Measurements from ENCODE around the gene USP44.

DNA sequence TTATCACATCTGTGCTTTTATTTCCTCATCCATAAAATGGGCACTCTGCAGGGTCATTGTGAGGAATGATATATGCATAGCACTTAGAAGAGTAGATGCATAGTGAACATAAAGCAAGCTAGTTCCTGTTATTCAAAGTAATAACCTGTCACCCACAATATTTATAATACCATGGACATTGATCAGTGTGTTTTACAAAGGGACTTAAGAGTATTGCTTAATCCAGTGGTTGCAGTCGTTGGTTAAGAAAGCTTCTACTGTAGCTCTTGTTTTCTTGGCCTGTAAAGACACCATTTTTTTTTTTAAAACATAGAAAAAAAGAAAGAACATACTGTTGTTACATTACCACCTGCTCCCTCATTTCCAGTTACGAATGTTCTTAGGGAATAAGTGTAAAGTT, 64.3 kb downstream of the USP44 start:
- TF ChIP-seq BACH1 (IDR thresholded peaks at IDR 0.05; ENCODE audit: borderline replicate concordance) (no peak), EP300 (IDR thresholded peaks at IDR 0.05; ENCODE audit: borderline replicate concordance in 1 of 2, control insufficient read depth in 1 of 2, low read depth in 2 of 2, low read length in 2 of 2) (no peak), MEF2A (IDR thresholded peaks at IDR 0.05; ENCODE audit: insufficient read depth, low read depth, low read length) (no peak), POLR2AphosphoS5 (IDR thresholded peaks at IDR 0.05; ENCODE audit: low read length) (no peak), NR2C2 (IDR thresholded peaks at IDR 0.05; ENCODE audit: borderline replicate concordance, control insufficient read depth, insufficient read length, low read depth) (no peak), CREM (IDR thresholded peaks at IDR 0.05; ENCODE audit: low read depth) (no peak), RAD21 (IDR thresholded peaks at IDR 0.05; ENCODE audit: insufficient read depth, low read depth, low read length) (no peak)
- TF ChIP-seq, protein P1, sequence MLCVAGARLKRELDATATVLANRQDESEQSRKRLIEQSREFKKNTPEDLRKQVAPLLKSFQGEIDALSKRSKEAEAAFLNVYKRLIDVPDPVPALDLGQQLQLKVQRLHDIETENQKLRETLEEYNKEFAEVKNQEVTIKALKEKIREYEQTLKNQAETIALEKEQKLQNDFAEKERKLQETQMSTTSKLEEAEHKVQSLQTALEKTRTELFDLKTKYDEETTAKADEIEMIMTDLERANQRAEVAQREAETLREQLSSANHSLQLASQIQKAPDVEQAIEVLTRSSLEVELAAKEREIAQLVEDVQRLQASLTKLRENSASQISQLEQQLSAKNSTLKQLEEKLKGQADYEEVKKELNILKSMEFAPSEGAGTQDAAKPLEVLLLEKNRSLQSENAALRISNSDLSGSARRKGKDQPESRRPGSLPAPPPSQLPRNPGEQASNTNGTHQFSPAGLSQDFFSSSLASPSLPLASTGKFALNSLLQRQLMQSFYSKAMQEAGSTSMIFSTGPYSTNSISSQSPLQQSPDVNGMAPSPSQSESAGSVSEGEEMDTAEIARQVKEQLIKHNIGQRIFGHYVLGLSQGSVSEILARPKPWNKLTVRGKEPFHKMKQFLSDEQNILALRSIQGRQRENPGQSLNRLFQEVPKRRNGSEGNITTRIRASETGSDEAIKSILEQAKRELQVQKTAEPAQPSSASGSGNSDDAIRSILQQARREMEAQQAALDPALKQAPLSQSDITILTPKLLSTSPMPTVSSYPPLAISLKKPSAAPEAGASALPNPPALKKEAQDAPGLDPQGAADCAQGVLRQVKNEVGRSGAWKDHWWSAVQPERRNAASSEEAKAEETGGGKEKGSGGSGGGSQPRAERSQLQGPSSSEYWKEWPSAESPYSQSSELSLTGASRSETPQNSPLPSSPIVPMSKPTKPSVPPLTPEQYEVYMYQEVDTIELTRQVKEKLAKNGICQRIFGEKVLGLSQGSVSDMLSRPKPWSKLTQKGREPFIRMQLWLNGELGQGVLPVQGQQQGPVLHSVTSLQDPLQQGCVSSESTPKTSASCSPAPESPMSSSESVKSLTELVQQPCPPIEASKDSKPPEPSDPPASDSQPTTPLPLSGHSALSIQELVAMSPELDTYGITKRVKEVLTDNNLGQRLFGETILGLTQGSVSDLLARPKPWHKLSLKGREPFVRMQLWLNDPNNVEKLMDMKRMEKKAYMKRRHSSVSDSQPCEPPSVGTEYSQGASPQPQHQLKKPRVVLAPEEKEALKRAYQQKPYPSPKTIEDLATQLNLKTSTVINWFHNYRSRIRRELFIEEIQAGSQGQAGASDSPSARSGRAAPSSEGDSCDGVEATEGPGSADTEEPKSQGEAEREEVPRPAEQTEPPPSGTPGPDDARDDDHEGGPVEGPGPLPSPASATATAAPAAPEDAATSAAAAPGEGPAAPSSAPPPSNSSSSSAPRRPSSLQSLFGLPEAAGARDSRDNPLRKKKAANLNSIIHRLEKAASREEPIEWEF (IDR thresholded peaks at IDR 0.05; ENCODE audit: insufficient replicate concordance, low read depth, low read length), result no peak
- TF ChIP-seq, protein P2, sequence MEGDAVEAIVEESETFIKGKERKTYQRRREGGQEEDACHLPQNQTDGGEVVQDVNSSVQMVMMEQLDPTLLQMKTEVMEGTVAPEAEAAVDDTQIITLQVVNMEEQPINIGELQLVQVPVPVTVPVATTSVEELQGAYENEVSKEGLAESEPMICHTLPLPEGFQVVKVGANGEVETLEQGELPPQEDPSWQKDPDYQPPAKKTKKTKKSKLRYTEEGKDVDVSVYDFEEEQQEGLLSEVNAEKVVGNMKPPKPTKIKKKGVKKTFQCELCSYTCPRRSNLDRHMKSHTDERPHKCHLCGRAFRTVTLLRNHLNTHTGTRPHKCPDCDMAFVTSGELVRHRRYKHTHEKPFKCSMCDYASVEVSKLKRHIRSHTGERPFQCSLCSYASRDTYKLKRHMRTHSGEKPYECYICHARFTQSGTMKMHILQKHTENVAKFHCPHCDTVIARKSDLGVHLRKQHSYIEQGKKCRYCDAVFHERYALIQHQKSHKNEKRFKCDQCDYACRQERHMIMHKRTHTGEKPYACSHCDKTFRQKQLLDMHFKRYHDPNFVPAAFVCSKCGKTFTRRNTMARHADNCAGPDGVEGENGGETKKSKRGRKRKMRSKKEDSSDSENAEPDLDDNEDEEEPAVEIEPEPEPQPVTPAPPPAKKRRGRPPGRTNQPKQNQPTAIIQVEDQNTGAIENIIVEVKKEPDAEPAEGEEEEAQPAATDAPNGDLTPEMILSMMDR (IDR thresholded peaks at IDR 0.05 in 2 of 3, conservative IDR thresholded peaks at IDR 0.05 in 1 of 3; ENCODE audit: control insufficient read depth in 2 of 3, extremely low read depth in 1 of 3, insufficient read depth in 1 of 3, low read depth in 3 of 3, low read length in 3 of 3), result no peak

Data from GM12878 (cell line).